ENCODE data around the gene WDR33. TPM values are rescaled to one million over a fixed set of nuclear protein-coding genes. Genes with fewer than 3 reads are reported as not detected.
A peak's percentile ranks its signal among the peaks of the same experiment; 100 is the strongest.
"Not testable (repeated sequence)": the region's sequence is repeated elsewhere in the genome, so short reads cannot be mapped to it uniquely, and the experiment has no call there.

The WDR33 gene
- total RNA-seq: 21.3 and 22.0 TPM in 2 replicates

GRCh38 chr2:127810619-127811396 lies at the start of gene WDR33:
Gene WDR33 (minus strand): TSS chr2:127811171. CDS start chr2:127770981, 40,190 bp downstream.
- DNase-seq (ENCODE audit: low read depth in 2 of 2): peak; percentile 78 to 91

GRCh38 chr2:127860130-127860529 lies 49.2 kb upstream of the WDR33 start:
- no peak for DNase-seq (ENCODE audit: low read depth in 2 of 2)

DNA sequence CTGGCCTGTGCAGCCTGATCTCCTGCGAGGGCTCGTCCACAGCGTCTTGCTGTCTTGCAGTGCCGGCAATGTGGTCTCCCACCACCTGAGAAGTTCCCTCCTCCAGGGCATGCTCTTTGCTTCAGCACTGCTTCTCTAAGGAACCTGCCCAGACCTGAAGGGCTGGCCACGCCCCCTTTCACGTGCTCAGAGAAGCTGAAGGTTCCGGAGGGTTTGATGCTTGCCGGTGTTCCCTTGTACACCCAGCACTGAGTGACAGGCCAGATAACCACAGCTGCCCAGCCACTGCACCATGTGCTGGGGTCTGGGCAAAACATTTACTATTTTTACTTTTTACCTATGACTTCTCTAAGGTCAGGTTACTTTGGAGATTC lies 48.7 kb upstream of the WDR33 start:
- DNase-seq (ENCODE audit: low read depth in 2 of 2): peak in 1 of 2 donors; percentile 7

DNA sequence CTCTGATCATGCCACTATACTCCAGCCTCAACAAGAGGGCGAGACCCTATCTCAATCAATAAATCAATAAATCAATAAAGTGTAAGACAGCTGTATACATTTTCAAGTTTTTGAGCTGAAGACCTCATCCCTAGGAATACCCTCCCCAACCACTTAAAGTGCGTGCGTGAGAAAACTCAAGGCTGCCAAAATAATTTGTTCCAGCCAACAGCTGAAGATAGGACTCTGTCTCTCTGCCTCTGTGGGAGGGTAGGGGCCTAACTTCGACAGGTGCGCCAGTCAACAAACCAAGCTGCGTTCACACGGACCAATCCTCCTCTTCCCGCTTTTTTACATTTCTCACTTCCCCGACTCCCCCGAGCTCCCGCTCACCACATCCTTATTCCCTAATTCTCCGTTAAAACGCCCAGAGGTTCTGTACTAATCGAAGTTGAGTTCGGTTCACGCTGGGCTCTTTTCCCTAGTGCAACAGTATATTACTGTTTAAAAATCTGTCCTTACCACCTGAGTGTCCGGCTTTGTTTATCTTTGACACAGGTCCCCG lies 46.4 kb upstream of the WDR33 start:
- peak in 1 of 2 donors; percentile 15 for DNase-seq (ENCODE audit: low read depth in 2 of 2)

DNA sequence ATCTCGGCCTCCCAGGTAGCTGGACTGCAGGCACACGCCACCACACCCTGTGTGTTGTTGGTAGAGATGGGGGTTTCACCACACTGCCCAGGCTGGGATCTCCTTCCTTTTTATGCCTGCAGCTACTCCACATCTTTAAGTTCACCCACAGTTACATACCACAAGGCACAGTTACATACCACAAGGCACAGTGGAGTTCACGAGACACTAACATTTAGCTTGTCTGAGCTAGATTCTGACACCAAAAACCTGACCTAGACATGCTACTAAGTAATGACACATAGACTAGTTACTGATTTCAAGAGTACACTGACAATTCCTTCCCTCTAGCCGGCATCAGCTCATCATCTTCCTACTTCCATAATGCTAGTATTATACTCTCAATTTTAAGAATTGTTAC lies 42.7 kb upstream of the WDR33 start:
- no peak for DNase-seq (ENCODE audit: low read depth in 2 of 2)

DNA sequence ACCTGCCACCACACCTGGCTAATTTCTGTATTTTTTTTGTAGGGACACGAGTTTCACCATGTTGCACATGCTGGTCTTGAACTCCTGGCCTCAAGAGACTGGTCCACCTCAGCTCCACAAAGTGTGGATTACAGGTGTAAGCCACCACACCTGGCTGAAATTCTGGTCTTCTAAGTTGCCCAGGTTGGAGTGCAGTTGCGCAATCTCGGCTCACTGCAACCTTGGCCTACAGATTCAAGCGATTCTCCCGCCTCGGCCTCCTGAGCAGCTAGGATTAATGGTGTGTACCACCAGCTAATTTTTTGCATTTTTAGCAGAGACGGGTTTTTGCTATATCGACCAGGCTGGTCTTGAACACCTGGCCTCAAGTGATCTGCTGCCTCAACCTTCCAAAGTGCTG lies 41.4 kb upstream of the WDR33 start:
- DNase-seq (ENCODE audit: low read depth in 2 of 2): no peak

GRCh38 chr2:127847931-127848330 lies 37.0 kb upstream of the WDR33 start:
- no peak for DNase-seq (ENCODE audit: low read depth in 2 of 2)

- DNase-seq (ENCODE audit: low read depth in 2 of 2): no peak
Measured at GRCh38 chr2:127844973-127845372, 34.0 kb upstream of the WDR33 start.

DNA sequence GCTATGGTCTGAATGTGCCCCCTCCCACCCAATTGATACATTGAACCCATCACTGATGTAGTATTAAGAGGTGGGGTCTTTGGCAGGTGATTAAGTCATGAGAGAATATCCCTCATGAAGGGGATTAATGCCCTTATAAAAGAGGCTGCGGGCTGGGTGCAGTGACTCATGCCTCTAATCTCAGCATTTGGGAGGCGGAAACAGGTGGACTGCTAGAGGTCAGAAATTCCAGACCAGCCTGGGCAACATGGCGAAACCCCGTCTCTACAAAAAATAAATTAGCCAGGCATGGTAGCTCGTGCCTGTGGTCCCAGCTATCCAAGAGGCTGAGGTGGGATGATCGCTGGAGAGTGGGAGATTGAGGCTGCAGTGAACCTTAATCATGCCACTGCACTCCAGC lies 32.7 kb upstream of the WDR33 start:
- no peak for DNase-seq (ENCODE audit: low read depth in 2 of 2)

DNA sequence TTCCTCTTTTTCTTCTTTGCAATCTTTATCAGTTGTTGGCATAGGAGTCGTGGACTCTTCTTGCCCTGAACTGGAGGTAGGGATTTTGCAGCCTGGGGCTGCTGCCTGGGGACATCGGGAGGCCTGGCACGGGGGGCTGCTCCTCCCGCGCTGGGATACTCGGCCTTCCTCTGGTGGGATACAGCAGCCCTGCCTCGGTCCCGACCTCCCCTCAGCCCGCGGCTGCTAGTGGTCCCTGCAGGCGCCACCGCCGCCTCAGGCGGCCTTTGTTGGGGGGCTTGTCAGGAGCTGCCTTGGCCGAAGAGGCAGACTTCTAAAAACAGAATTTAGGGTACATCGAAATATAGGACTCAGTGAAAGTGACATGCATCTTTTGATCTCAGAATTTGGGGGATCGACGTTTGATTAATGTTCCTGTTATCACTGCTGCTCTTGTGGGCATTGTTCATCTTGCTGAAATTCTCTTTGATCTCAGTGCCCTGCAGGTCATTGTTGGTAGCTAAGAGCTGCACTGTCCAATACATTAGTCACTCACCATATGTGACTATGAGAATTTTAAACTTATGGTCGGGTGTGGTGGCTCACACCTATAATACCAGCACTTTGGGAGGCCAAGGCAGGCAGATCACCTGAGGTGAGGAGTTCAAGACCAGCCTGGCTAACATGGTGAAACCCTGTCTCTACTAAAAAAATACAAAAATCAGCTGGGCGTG lies 30.7 kb upstream of the WDR33 start:
- DNase-seq (ENCODE audit: low read depth in 2 of 2): no peak

DNA sequence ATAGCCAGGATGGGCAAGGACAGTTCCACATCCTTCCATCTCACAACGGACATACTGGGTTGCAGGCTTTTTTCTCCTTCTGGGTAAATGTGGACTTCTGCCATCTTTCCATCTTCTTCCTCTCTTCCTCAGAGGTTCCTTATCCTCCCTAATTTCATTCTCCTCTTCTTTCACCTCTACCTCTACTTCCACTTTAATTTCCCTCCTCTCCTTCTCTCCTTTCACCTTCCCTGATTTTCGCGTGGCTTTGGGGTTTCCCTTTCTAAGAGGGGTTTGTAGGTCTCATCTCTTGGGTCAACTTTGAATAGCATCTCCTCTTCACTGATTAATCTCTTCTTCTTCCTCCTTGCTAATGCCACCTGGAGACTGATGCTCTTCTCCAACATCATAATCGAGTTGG lies 29.9 kb upstream of the WDR33 start:
- DNase-seq (ENCODE audit: low read depth in 2 of 2): no peak

DNA sequence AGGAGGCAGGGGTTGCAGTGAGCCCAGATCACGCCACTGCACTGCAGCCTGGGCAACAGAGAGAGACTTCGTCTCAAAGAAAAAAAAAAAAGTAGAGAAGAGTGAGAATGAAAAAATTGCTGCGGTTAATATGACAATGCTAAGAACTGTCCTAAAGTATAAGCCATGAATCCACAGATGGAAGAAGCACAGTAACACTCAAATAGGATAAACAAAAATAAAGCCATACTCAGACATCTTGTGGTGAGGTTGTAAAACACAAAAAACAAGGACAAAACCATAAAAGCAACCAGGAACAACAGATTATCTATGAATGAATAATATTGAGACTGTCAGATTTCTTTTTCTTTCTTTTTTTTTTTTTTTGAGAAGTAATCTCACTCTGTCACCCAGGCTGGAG lies 24.0 kb upstream of the WDR33 start:
- DNase-seq (ENCODE audit: low read depth in 2 of 2): no peak

DNA sequence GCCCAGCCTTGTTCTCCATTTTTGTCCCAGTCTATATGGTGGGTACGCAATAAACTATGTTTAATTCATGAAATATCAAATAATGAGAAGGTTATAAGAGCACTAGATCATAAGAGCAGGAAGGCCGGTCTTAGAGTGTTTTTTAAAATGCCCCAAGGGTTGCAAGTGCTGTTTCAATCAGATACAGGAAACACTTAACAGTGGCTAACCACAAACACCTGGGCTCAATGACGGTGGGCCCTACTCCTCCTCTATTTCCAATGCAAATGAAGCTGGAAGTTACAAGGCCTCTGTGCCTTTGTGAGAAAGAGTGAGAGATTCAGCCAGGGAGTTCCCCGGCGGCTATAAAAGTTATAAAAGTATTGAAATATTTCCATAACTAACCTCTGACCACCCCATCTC lies 18.9 kb upstream of the WDR33 start:
- no peak for DNase-seq (ENCODE audit: low read depth in 2 of 2)

GRCh38 chr2:127826708-127827107 lies 15.7 kb upstream of the WDR33 start:
- not testable (repeated sequence) for DNase-seq (ENCODE audit: low read depth in 2 of 2)

DNA sequence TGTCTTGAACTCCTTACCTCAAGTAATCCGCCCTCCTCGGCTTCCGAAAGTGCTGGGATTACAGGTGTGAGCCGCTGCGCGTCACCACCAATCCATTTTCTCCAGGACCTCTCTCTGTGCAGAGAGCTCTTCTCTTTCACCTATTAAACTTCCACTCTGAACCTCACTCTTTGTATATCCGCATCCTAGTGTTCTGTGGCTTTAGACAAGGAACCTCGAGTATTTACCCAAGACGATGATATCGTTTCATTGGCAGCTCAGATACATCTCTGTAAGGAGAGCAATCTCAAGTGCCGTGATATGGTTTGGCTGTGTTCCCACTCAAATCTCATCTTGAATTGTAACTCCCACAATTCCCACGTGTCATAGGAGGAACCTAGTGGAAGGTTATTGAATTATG lies 15.1 kb upstream of the WDR33 start:
- DNase-seq (ENCODE audit: low read depth in 2 of 2): no peak

GRCh38 chr2:127820080-127820668 lies 9.2 kb upstream of the WDR33 start:
- peak in 1 of 2 donors; percentile 25 for DNase-seq (ENCODE audit: low read depth in 2 of 2)

DNA sequence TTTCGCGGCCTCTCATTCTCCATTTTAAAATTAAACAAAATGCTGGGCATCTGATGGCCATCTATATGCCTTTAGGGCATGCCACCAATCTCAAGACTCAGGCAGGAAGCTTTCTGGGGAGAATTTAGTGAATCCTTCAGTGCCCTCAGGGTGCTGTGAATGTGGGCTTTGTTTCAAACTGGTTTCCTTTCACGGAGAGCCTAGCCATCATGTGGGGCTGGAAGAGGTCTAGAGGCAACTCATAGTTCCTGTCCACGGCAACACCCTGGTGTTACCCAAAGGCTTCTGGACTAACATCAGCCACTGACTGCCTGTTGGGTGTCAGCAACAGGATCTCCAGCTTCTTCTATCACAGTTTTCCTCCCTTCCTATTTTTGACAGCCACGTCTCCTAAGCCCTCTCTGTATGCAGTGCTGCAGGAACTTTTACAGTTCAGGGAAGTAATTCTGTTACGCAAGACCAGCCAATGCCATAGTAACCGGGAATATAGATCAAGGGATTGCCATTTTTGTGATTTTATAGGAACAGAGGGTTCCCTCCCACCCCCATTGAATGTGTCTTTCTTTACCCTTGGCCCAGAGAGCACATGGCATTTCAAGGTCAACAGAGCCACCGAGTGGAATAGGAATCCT lies 7.9 kb upstream of the WDR33 start:
- DNase-seq (ENCODE audit: low read depth in 2 of 2): no peak

GRCh38 chr2:127818241-127818640 lies 7.3 kb upstream of the WDR33 start:
- DNase-seq (ENCODE audit: low read depth in 2 of 2): no peak

GRCh38 chr2:127814677-127815076 lies 3.7 kb upstream of the WDR33 start:
- DNase-seq (ENCODE audit: low read depth in 2 of 2): no peak

- DNase-seq (ENCODE audit: low read depth in 2 of 2): not testable (repeated sequence)
Measured at GRCh38 chr2:127812441-127812840, 1.5 kb upstream of the WDR33 start.

GRCh38 chr2:127811397-127812321 lies 688 bp upstream of the WDR33 start:
- no peak for DNase-seq (ENCODE audit: low read depth in 2 of 2)
